ENCODE results near the gene USPL1. TPM values are rescaled to one million over a fixed set of nuclear protein-coding genes. Genes with fewer than 3 reads are reported as not detected.

Gene USPL1
- polyA plus RNA-seq, 2 of the 4 experiments (the other 2 are of a cell fraction), result 7.6 to 22.7 TPM

DNA sequence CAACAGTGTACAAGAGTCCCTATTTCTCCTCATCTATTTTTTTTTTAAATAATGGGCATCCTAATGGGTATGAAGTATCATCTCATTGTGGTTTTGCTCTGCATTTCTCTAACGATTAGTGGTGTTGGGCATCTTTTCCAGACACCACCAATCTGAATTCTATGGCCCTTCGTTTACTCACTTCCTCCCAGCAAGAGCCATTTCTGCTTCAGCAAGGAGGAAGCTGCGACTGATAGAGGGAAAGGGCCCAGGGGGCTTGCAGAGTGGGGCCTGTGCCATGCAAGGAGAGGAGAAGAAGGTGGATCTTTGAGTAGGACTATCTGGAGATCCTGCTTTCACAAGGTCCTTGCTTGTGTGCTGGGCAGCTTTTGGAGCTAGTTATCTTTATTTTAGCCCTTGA, 58.0 kb downstream of the USPL1 start:
- ChIA-PET CTCF (interaction anchor here (0.7 to 1.5 kb wide), 5 partner anchors 11 to 190 kb away, joined by 3 to 6 read pairs (median 5); no protein-coding TSS in a partner anchor), POLR2A (no interaction called here)
- no peak overlapping the region for H3K4me3 ChIP-seq
- ATAC-seq (no peak), DNase-seq (ENCODE audit: low read depth in 1 of 2, low spot score in 1 of 2) (no peak), FAIRE-seq (no peak)
- no peaks in the 10 kb centered on the region for H3K9me3 ChIP-seq
- H3K4me2 ChIP-seq, result no peak overlapping the region
- H3K4me1 ChIP-seq, result peaks cover 7% of the 10 kb centered on the region; the same call in 1 of the 3 replicates
- no peak for TF ChIP-seq CBX2 (IDR thresholded peaks at IDR 0.05; ENCODE audit: borderline replicate concordance, low read depth)
- no peak for TF ChIP-seq ZNF302 (CRISPR knock-in tag; IDR thresholded peaks at IDR 0.05)
- WGBS (ENCODE audit: missing lambda C conversion rate), result 93% methylated on average over 3 of the region's 3 CpGs
- no peak overlapping the region for H3K27ac ChIP-seq

GRCh38 chr13:30676672-30677071, 59.0 kb downstream of the USPL1 start:
- FAIRE-seq, result no peak
- Histone ChIP-seq H3K27ac (no peak overlapping the region; a peak in 1 of 6 replicates), H3K4me3 (no peak overlapping the region), H3K4me2 (no peak overlapping the region), H3K4me1 (peaks cover 7% of the 10 kb centered on the region; the same call in 2 of the 3 replicates), H3K9me3 (no peaks in the 10 kb centered on the region)
- TF ChIP-seq ATOH8 (CRISPR knock-in tag; IDR thresholded peaks at IDR 0.05; ENCODE audit: low read depth) (no peak), PHF8 (IDR thresholded peaks at IDR 0.05; ENCODE audit: borderline replicate concordance, low read depth) (no peak), JUN (IDR thresholded peaks at IDR 0.05) (no peak), NFE2L2 (conservative IDR thresholded peaks at IDR 0.05; ENCODE audit: low read length) (no peak), JUNB (IDR thresholded peaks at IDR 0.05) (no peak), MAX (IDR thresholded peaks at IDR 0.05) (no peak), CTCF (IDR thresholded peaks at IDR 0.05) (0 out of 3 replicates have a peak, but pooled peaks have one; percentile 8), RAD21 (conservative IDR thresholded peaks at IDR 0.05 in 1 of 2, IDR thresholded peaks at IDR 0.05 in 1 of 2) (peak in 1 of 2 experiments; percentile 34; a peak in 3 of 5 replicates), MAFK (IDR thresholded peaks at IDR 0.05; ENCODE audit: partially characterized antibody) (no peak)
- 44% methylated on average over 3 of the region's 3 CpGs for WGBS (ENCODE audit: missing lambda C conversion rate)
- peak in 1 of 2 experiments; percentile 34; a peak in 2 of 6 replicates for ATAC-seq
- peak in 1 of 2 experiments; percentile 36 for DNase-seq (ENCODE audit: low read depth in 1 of 2, low spot score in 1 of 2)
- CTCF ChIA-PET, result interaction anchor here (0.7 to 1.1 kb wide), 7 partner anchors 12 to 554 kb away, joined by 3 to 5 read pairs (median 4); no protein-coding TSS in a partner anchor
- POLR2A ChIA-PET, result no interaction called here

DNA sequence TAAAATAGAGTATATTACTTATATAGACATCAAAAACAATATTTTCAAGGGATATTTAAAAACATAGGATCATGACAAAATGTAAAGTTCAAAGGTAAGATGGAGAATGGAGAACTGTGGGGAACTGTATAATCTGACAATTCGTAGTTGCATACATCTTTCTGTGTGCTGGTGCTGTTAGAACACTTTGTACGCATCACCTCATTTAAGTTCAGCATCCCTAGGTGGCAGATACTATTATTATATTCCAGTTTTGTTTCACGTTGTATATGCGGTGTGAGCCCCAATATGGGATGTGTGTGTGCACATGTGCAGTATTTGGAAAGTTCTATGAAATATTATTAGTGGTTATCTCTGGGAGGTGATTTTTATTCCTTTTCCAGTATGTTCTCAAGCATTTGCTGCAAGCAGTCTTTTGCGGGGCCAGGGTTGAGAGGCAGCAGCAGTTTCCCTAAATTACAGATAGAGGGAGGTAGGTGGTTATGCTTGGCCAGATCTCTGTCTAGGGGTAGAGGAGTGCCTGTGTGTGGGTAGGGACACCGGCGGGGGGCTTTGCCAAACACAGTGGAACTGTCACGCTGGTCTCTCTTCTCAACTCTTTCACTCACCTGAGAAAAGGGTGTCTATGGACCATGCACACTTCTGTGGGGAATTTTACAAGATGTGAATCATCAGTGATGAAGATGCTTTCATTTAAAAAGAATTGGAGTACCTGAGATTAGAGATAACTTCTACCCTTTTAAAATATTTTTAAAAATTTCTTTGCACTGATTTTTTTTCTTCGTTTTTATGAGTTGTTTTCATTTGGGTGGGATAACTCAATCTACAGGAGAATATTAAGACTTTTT, 62.0 kb downstream of the USPL1 start:
- no peaks in the 10 kb centered on the region for H3K9me3 ChIP-seq
- ATAC-seq, result peak; percentile 94 to 96
- peak overlapping the region in 1 of 2 experiments; percentile 33; a peak in 1 of 6 replicates for H3K27ac ChIP-seq
- no peak overlapping the region for H3K4me3 ChIP-seq
- POLR2A ChIA-PET, result no interaction called here
- no peak for FAIRE-seq
- H3K4me2 ChIP-seq, result peak overlapping the region; percentile 18; the same call in 1 of the 3 replicates
- WGBS (ENCODE audit: missing lambda C conversion rate), result 17% methylated on average over 9 of the region's 9 CpGs
- no peaks in the 10 kb centered on the region; the same call in 2 of the 3 replicates for H3K4me1 ChIP-seq
- CTCF ChIA-PET, result interaction anchor here (0.7 to 3.1 kb wide), 5 partner anchors 93 to 127 kb away, joined by 3 to 17 read pairs (median 3); no protein-coding TSS in a partner anchor
- DNase-seq (ENCODE audit: low read depth in 1 of 2, low spot score in 1 of 2), result peak; percentile 19 to 40
- TF ChIP-seq SMC3 (IDR thresholded peaks at IDR 0.05) (peak; percentile 60), RARB (CRISPR knock-in tag; IDR thresholded peaks at IDR 0.05) (no peak), HES2 (IDR thresholded peaks at IDR 0.05) (no peak), RAD21 (conservative IDR thresholded peaks at IDR 0.05 in 1 of 2, IDR thresholded peaks at IDR 0.05 in 1 of 2) (peak; percentile 62 to 72), CTCF (IDR thresholded peaks at IDR 0.05) (peak; percentile 47)

Data from A549 (cell line).